Measurements from ENCODE around the gene DUOX2. TPM values are rescaled to one million over a fixed set of nuclear protein-coding genes. Genes with fewer than 3 reads are reported as not detected.
"Not testable (repeated sequence)": the region's sequence is repeated elsewhere in the genome, so short reads cannot be mapped to it uniquely, and the experiment has no call there.

DUOX2 gene
- total RNA-seq, 1 experiment from 2014 or later, result 0.21 TPM

DNA sequence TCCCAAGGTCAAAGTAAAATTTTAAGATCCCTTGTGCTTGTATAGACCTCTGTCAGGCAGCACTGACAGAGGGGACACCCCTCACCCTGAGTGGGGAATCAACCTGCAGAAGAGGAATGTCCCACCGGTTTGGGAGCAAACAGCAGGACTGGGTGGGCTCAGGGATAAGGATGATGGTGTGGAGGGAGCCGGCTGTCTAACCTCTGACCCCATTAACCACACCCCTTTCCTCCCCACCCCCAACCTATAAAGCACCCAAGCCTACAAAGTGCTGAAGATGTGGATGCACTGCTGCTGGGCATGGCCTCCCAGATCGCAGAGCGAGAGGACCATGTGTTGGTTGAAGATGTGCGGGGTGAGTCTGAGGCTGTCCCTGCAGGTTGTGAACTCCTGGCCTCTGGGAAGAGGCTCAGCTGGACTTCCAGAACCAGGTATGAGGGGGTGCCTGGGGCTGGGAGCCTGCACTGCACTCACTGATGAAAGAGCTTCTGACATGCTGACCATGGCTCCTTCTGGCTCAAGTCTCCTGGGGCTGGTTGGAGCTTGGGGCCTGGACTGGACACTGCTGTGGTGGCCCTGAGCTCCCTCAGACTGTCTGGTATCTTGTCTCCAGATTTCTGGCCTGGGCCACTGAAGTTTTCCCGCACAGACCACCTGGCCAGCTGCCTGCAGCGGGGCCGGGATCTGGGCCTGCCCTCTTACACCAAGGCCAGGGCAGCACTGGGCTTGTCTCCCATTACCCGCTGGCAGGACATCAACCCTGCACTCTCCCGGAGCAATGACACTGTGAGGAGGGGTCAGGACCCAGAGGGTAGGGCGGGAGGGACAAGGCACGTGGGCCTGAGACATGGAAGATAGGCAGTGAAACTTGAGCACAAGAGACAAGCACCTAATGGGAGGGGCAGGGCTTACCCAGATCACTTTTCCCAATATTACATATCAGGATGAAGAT is 25.1 kb upstream of the DUOX2 start:
- Mint-ChIP-seq H3K36me3 (ENCODE audit: insufficient read depth, unreplicated experiment) (no peaks in the 10 kb centered on the region), H3K4me3 (ENCODE audit: low read depth, unreplicated experiment) (no peak overlapping the region), H3K9me3 (ENCODE audit: low read depth, unreplicated experiment) (no peaks in the 10 kb centered on the region), H3K4me1 (ENCODE audit: low read depth, unreplicated experiment) (no peaks in the 10 kb centered on the region), H3K27ac (ENCODE audit: unreplicated experiment) (no peak overlapping the region), H3K27me3 (ENCODE audit: unreplicated experiment) (peaks cover 20% of the 10 kb centered on the region)
- intact Hi-C loops (cut with micrococcal nuclease; ENCODE audit: unreplicated experiment), result no loop called here
- no peak for DNase-seq
- no TSS peak for BruUV-seq (replicated peaks)
- TF ChIP-seq, protein P1, sequence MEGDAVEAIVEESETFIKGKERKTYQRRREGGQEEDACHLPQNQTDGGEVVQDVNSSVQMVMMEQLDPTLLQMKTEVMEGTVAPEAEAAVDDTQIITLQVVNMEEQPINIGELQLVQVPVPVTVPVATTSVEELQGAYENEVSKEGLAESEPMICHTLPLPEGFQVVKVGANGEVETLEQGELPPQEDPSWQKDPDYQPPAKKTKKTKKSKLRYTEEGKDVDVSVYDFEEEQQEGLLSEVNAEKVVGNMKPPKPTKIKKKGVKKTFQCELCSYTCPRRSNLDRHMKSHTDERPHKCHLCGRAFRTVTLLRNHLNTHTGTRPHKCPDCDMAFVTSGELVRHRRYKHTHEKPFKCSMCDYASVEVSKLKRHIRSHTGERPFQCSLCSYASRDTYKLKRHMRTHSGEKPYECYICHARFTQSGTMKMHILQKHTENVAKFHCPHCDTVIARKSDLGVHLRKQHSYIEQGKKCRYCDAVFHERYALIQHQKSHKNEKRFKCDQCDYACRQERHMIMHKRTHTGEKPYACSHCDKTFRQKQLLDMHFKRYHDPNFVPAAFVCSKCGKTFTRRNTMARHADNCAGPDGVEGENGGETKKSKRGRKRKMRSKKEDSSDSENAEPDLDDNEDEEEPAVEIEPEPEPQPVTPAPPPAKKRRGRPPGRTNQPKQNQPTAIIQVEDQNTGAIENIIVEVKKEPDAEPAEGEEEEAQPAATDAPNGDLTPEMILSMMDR (IDR thresholded peaks at IDR 0.05; ENCODE audit: unreplicated experiment), result no peak
- CTCF ChIA-PET, result interaction anchor here (0.8 kb wide), 1 partner anchor 9 kb away, joined by 3 read pairs; the partner anchor contains the start of gene DUOX1

DNA sequence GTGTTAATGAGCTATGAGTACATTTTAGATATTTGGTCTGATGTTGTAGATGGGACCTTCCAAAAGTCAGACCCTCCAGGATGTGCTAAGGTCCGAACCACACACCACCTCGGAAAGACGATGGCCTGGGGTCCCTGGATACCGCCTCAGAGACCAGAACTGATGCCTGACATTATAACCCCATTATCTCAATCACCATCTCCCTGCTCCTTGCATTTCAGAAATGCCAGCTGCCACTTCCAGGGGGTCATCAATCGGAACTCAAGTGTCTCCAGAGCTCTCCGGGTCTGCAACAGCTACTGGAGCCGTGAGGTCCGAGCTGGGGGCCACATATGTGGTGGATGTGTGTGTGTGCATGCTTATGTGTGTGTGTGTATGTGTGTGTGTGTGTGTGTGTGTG is 23.7 kb upstream of the DUOX2 start:
- DNase-seq, result no peak
- intact Hi-C loops (cut with micrococcal nuclease; ENCODE audit: unreplicated experiment), result no loop called here
- no peaks in the 10 kb centered on the region for H3K9me3 Mint-ChIP-seq (ENCODE audit: low read depth, unreplicated experiment)
- H3K4me1 Mint-ChIP-seq (ENCODE audit: low read depth, unreplicated experiment), result no peaks in the 10 kb centered on the region
- H3K27ac Mint-ChIP-seq (ENCODE audit: unreplicated experiment), result no peak overlapping the region
- TF ChIP-seq, protein P1 (IDR thresholded peaks at IDR 0.05; ENCODE audit: unreplicated experiment), result no peak
- CTCF ChIA-PET, result interaction anchor here (0.9 kb wide), 1 partner anchor 11 kb away, joined by 3 read pairs; no protein-coding TSS in a partner anchor
- no TSS peak for BruUV-seq (replicated peaks)
- H3K27me3 Mint-ChIP-seq (ENCODE audit: unreplicated experiment), result peaks cover 26% of the 10 kb centered on the region
- H3K36me3 Mint-ChIP-seq (ENCODE audit: insufficient read depth, unreplicated experiment), result no peaks in the 10 kb centered on the region
- no peak overlapping the region for H3K4me3 Mint-ChIP-seq (ENCODE audit: low read depth, unreplicated experiment)

DNA sequence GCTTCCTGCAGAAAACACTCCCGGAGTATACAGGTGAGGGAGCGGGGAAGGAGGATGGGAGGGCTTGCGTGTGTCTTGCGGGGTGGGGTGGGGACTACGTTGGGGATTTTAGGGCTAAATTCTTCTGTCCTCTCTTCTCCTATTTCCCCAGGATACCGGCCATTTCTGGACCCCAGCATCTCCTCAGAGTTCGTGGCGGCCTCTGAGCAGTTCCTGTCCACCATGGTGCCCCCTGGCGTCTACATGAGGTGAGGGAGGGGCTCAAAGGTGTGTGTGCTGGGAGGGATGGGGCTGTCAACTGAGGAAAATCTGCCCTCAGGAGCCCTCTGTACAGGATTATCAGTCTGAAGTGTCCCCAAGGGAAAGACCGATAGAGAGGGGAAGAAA is 22.4 kb upstream of the DUOX2 start:
- TF ChIP-seq, protein P1 (IDR thresholded peaks at IDR 0.05; ENCODE audit: unreplicated experiment), result no peak
- H3K4me3 Mint-ChIP-seq (ENCODE audit: low read depth, unreplicated experiment), result no peak overlapping the region
- no peaks in the 10 kb centered on the region for H3K36me3 Mint-ChIP-seq (ENCODE audit: insufficient read depth, unreplicated experiment)
- CTCF ChIA-PET, result interaction anchor here (1.8 kb wide), 1 partner anchor 18 kb away, joined by 6 read pairs; no protein-coding TSS in a partner anchor
- no TSS peak for BruUV-seq (replicated peaks)
- H3K27me3 Mint-ChIP-seq (ENCODE audit: unreplicated experiment), result peaks cover 39% of the 10 kb centered on the region
- H3K4me1 Mint-ChIP-seq (ENCODE audit: low read depth, unreplicated experiment), result no peaks in the 10 kb centered on the region
- intact Hi-C loops (cut with micrococcal nuclease; ENCODE audit: unreplicated experiment), result no loop called here
- no peak overlapping the region for H3K27ac Mint-ChIP-seq (ENCODE audit: unreplicated experiment)
- no peak for DNase-seq
- H3K9me3 Mint-ChIP-seq (ENCODE audit: low read depth, unreplicated experiment), result no peaks in the 10 kb centered on the region

DNA sequence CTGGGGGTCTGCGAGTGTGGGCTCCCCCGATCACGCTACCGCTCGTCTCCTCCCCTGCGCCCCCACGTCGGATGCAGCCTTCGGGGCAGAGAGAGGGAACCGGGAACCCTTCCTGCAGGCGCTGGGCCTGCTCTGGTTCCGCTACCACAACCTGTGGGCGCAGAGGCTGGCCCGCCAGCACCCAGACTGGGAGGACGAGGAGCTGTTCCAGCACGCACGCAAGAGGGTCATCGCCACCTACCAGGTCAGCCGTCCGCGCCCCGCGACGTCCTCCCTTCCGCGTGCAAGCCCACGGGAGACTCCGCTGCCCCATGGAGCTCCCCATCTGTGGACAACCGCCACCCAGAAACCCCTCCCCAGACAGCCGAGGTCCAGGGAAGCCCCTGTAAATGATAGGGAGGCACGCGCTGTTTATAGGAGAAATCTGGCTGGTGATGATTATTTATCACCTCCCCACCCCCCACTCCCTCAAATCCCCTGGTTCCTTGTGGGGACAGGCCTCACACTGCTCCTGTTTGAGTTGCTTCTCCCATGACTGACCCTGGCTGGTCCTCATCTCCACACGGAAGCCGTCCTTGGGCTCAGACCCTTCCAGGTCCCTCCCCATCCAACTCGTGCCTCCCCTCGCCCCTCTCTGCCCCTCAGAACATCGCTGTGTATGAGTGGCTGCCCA is 21.9 kb upstream of the DUOX2 start:
- BruUV-seq (replicated peaks); H3K27ac Mint-ChIP-seq (ENCODE audit: unreplicated experiment); H3K4me1 Mint-ChIP-seq (ENCODE audit: low read depth, unreplicated experiment); H3K9me3 Mint-ChIP-seq (ENCODE audit: low read depth, unreplicated experiment); H3K4me3 Mint-ChIP-seq (ENCODE audit: low read depth, unreplicated experiment); intact Hi-C loops (cut with micrococcal nuclease; ENCODE audit: unreplicated experiment); H3K36me3 Mint-ChIP-seq (ENCODE audit: insufficient read depth, unreplicated experiment); DNase-seq: not testable (repeated sequence)
- CTCF ChIA-PET, result interaction anchor here (1.6 to 1.8 kb wide), 2 partner anchors 9 to 18 kb away, joined by 6 read pairs; no protein-coding TSS in a partner anchor
- peaks cover 44% of the 10 kb centered on the region for H3K27me3 Mint-ChIP-seq (ENCODE audit: unreplicated experiment)
